HFFc6 (cell line): ENCODE data around the gene CCDC61. TPM values are rescaled to one million over a fixed set of nuclear protein-coding genes. Genes with fewer than 3 reads are reported as not detected.

Source experiments
- DNase-seq: peaks from one replicate; pipeline ENCODE4 v3.0.0-alpha.2; 2018
- H3K27ac Mint-ChIP-seq: 2 replicates; pipeline ENCODE4 v1.8.0; 2020; ENCODE audit warnings: mild to moderate bottlenecking, mixed read lengths
- H3K27me3 Mint-ChIP-seq: 2 replicates; pipeline ENCODE4 v1.8.0; 2021; ENCODE audit warnings: mild to moderate bottlenecking, moderate library complexity, mixed read lengths; ENCODE audit not compliant: insufficient read depth
- H3K36me3 Mint-ChIP-seq: 2 replicates; pipeline ENCODE4 v1.8.0; 2021; ENCODE audit warnings: low read depth, mixed read lengths
- H3K4me1 Mint-ChIP-seq: 2 replicates; pipeline ENCODE4 v1.8.0; 2020; ENCODE audit warnings: low read depth, mixed read lengths
- H3K4me3 Mint-ChIP-seq: 2 replicates; pipeline ENCODE4 v1.8.0; 2020; ENCODE audit warnings: mild to moderate bottlenecking, moderate library complexity, mixed read lengths
- H3K9me3 Mint-ChIP-seq: 2 replicates; pipeline ENCODE4 v1.8.0; 2020; ENCODE audit warnings: mild to moderate bottlenecking, mixed read lengths
- total RNA-seq, 6 experiments: library from RNA; stranded (reverse); fragmentation: NEBNext Ultra II Directional; extraction: Animal tissue kit (Norgen Biotek cat#: 25700); gene quantifications; 2 replicates in 1 of 6; 3 replicates in 5 of 6; pipeline ENCODE4 v1.2.3, GENCODE V29; 2021
- TF ChIP-seq, protein P1 (sequence below): fragments of 200-600 bp; sonication (generic); IDR thresholded peaks from 2 replicates; pipeline ENCODE4 v1.5.0; 2021; ENCODE audit warnings: antibody characterized with exemption, mild to moderate bottlenecking

CCDC61 gene
- total RNA-seq, 6 experiments from 2014 or later, result 8.6 to 13.1 (median 11.0) TPM

GRCh38 chr19:45999653-46000121 lies 4.4 kb downstream of the CCDC61 start:
- DNase-seq, result no peak
- peaks cover 8% of the 10 kb centered on the region for H3K36me3 Mint-ChIP-seq
- peaks cover 15% of the 10 kb centered on the region for H3K4me1 Mint-ChIP-seq
- TF ChIP-seq, protein P1, sequence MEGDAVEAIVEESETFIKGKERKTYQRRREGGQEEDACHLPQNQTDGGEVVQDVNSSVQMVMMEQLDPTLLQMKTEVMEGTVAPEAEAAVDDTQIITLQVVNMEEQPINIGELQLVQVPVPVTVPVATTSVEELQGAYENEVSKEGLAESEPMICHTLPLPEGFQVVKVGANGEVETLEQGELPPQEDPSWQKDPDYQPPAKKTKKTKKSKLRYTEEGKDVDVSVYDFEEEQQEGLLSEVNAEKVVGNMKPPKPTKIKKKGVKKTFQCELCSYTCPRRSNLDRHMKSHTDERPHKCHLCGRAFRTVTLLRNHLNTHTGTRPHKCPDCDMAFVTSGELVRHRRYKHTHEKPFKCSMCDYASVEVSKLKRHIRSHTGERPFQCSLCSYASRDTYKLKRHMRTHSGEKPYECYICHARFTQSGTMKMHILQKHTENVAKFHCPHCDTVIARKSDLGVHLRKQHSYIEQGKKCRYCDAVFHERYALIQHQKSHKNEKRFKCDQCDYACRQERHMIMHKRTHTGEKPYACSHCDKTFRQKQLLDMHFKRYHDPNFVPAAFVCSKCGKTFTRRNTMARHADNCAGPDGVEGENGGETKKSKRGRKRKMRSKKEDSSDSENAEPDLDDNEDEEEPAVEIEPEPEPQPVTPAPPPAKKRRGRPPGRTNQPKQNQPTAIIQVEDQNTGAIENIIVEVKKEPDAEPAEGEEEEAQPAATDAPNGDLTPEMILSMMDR, result no peak
- no peak overlapping the region for H3K27ac Mint-ChIP-seq
- H3K9me3 Mint-ChIP-seq, result no peaks in the 10 kb centered on the region
- H3K27me3 Mint-ChIP-seq, result no peaks in the 10 kb centered on the region; the same call in 1 of the 2 replicates
- peak overlapping the region; percentile 33; the same call in 1 of the 2 replicates for H3K4me3 Mint-ChIP-seq

DNA sequence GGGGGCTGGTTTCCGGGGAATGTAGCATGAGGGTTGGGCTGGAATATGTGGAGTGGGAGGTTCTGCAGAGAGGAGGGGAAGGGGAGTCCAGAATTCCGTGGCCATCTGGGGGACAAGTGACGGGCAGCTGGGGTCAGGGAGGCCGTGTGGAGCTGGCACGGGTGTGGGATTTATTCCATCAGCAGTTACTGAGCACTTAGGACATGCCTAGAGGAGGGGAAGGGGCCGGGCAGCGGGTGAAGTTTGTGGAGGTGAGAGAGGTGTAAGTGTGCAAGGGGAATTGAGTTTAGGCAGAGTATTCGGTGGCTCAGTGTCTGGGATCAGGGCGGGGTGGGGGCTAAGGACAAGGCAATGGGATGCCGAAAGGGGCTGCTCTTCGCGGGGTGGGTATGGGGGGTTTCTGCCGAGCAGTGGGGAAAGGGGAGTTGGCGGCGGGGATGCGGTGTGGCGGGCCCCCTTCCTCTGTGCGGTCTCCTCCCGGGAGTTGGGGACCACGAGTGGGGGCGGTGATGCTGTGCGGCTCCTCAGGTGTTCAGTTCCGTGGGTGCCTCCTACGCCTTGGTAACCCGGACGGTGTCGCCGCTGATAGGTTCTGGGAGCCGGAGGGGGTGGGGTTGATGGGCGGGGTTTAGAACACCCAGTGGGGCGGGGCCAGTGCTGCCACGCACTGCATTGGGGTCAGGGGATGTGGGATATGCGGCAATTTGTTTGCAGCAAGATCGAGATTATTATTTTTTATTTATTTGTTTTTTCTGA lies 5.4 kb downstream of the CCDC61 start:
- no peak overlapping the region for H3K27ac Mint-ChIP-seq
- H3K36me3 Mint-ChIP-seq, result peaks cover 8% of the 10 kb centered on the region
- no peaks in the 10 kb centered on the region; the same call in 1 of the 2 replicates for H3K27me3 Mint-ChIP-seq
- no peaks in the 10 kb centered on the region for H3K9me3 Mint-ChIP-seq
- DNase-seq, result no peak
- no peak overlapping the region for H3K4me3 Mint-ChIP-seq
- peaks cover 15% of the 10 kb centered on the region for H3K4me1 Mint-ChIP-seq
- TF ChIP-seq, protein P1, result no peak

DNA sequence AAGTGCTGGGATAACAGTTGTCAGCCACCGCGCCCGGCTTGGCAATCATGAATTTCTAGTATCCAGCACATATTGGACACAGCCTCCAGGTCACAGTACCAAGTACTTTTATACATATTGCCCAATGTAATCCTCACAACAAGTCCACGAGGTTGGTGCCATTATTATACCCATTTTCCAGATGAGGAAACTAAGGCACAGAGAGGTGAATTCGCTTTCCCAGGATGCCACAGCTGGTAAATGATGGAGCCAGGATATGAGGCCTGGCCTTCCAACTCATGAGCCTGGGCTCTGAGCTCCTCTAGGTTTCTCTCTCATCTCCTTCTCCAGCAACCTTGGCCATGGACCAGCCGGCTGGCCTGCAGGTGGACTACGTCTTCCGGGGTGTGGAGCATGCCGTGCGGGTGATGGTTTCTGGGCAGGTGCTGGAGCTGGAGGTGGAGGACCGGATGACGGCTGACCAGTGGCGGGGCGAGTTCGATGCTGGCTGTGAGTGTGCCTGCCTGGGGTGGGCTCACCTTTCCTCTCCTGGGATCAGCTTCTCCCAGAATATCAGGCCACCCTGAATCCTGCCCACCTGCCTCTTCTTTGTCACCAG lies 7.5 kb downstream of the CCDC61 start:
- Mint-ChIP-seq H3K27ac (no peak overlapping the region), H3K4me1 (peaks cover 15% of the 10 kb centered on the region)

DNA sequence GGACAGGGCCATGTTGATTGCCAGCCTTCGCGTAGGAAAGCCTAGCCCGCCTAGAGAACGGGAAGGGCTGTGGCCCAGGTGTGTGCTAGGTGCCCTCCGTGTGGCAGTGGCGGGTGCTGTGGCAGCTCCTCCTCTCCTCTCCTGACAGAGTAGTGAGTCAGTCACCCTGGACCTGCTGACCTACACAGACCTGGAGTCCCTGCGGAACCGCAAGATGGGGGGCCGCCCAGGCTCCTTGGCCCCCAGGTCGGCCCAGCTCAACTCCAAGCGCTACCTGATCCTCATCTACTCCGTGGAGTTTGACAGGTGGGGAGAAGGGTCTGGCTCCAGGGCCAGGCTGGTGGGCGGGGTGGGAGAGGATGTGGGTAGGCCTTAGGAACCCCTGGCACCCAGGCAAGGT lies 11.1 kb downstream of the CCDC61 start:
- Mint-ChIP-seq H3K4me3 (no peak overlapping the region), H3K27ac (no peak overlapping the region), H3K4me1 (no peaks in the 10 kb centered on the region), H3K9me3 (no peaks in the 10 kb centered on the region), H3K27me3 (no peaks in the 10 kb centered on the region; the same call in 1 of the 2 replicates), H3K36me3 (peaks cover 5% of the 10 kb centered on the region; the same call in 1 of the 2 replicates)
- no peak for DNase-seq
- TF ChIP-seq, protein P1, result no peak

More for the DNA sequence above, 7.5 kb downstream of the CCDC61 start:
- Mint-ChIP-seq H3K27me3 (no peaks in the 10 kb centered on the region; the same call in none of the 2 replicates), H3K9me3 (no peaks in the 10 kb centered on the region), H3K4me3 (no peak overlapping the region), H3K36me3 (peaks cover 5% of the 10 kb centered on the region; the same call in 1 of the 2 replicates)
- no peak for DNase-seq
- TF ChIP-seq, protein P1, result no peak

DNA sequence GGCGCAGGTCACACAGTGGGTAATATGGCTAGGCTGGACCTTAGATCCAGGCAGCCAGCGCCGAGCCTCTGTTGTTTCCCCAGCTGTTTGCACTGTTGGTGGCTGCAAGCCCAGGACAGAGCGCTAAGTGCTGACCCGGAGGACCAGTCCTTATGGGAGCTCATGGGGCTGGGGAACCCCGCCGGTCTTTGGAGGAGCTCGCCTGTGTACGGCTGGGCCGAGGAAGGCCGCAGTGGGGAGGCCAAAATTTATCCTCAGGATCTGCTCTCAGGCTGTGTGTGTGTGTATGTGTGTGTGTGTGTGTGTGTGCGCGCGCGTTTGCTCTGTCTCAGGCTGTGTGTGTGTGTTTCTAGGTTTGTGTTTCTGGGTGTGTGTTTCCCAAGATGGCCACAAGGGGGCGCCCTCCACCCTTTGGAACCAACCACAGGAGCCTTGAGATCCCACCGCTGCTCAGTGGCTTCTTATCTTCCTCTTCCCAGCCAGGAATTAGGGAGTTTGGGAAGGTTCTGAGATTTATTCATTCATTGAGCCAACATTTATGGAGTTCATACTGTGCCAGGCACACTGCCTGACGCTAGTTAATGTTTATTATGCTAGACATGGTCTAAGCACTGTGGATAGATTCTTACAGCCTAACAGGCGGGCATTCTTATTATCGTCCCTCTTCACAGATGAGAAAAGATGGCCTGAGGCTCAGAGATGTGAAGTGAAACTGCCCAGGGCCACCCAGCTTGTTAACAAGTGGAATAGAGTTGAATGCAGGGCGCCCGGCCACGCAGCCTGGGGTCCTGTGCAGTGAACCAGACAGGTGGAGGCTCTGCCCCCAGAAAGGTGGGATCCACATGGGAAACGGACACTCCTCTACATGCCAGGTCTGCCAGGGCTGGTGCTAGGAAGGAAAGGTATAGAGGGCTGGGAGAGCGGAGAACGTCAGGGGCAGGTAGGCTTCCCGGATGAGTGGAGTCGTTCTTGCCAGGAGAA lies 14.6 kb downstream of the CCDC61 start:
- no peak overlapping the region for H3K4me3 Mint-ChIP-seq
- H3K4me1 Mint-ChIP-seq, result no peaks in the 10 kb centered on the region
- peaks cover 9% of the 10 kb centered on the region; the same call in 1 of the 2 replicates for H3K36me3 Mint-ChIP-seq
- H3K27ac Mint-ChIP-seq, result no peak overlapping the region
- H3K9me3 Mint-ChIP-seq, result no peaks in the 10 kb centered on the region
- TF ChIP-seq, protein P1, result peak; percentile 94
- H3K27me3 Mint-ChIP-seq, result no peaks in the 10 kb centered on the region; the same call in 1 of the 2 replicates
- DNase-seq, result peak; percentile 61
